Measurements from ENCODE around the gene HLA-DQB2.
"Not testable (repeated sequence)": the region's sequence is repeated elsewhere in the genome, so short reads cannot be mapped to it uniquely, and the experiment has no call there.

The HLA-DQB2 gene

GRCh38 chr6:32763421-32763820 lies at the start of gene HLA-DQB2:
HLA-DQB2 (minus strand) TSS chr6:32763532; CDS start chr6:32763470, 62 bp downstream.
- no peak for DNase-seq

GRCh38 chr6:32809171-32809570 lies 45.8 kb upstream of the HLA-DQB2 start:
- no peak for DNase-seq

DNA sequence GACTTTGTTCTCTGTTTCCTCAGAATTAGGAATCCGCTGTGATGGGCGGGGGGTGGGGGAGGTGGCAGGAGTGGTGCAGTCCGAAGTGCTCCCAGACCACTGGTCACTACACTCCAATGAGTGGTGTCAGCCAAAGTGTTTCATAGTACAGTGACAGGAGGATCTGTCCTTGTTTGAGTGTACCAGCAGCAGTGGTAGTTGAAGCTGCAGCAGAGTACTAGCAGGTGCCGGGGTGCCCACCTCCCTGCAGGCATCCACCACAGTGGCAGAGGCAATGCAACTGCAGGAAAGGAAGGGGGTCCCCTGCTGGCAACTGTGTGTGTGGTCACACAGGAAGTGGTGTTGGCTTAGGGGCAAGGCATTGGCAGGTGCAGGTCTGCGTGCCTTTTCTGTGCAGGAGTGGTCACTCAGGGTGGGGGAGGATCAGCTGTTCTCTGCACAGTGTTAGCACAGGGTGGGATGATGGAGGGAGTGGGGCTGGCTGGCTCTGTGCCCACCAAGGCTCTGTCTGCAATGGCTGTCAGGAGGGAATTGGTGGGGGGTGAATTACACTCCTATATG lies 43.8 kb upstream of the HLA-DQB2 start:
- DNase-seq = no peak

DNA sequence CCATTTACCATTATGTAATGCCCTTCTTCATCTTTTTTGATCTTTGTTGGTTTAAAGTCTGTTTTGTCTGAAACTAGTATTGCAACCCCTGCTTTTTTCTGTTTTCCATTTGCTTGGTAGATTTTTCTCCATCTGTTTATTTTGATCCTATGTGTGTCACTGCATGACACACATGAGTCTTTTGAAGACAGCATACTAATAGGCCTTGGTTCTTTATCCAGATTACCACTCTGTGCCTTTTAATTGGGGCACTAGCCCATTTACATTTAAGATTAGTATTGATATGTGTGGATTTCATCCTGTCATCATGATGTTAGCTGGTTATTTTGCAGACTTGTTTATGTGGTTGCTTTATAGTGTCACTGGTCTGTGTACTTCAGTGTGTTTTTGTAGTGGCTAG lies 42.1 kb upstream of the HLA-DQB2 start:
- not testable (repeated sequence) for DNase-seq

DNA sequence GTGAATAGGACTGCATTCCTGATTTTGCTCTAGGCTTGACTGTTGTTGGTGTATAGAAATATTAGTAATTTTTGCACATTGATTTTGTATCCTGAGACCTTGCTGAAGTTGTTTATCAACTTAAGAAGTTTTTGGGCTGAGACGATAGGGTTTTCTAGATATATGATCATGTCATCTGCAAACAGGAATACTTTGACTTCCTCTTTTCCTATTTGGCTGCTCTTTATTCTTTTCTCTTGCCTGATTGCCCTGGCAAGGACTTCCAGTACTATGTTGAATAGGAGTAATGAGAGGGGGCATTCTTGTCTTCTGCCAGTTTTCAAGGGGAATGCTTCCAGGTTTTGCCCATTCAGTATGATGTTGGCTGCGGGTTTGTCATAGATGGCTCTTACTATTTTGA lies 40.1 kb upstream of the HLA-DQB2 start:
- no peak for DNase-seq

DNA sequence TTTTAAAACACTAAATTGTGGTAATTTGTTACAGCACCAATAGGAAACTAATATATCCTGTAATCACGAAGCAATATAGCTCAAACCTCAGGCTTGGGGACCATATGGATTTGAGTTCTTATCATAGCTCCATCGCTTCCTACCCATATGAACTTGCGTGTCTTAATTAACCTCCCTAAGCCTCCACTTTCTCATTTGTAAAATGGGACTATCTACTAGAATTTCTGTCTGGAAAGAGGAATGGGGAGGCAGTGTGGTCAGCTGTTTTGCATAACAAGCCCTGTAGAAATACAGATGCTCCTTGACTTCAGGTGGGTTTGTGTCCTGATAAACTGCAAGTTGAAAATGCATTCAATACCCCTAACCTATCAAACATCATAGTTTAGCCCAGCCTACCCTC lies 36.4 kb upstream of the HLA-DQB2 start:
- DNase-seq = no peak

GRCh38 chr6:32799168-32799567 lies 35.8 kb upstream of the HLA-DQB2 start:
- no peak for DNase-seq

GRCh38 chr6:32796848-32797776 lies 33.8 kb upstream of the HLA-DQB2 start:
- peak; percentile 14 for DNase-seq

DNA sequence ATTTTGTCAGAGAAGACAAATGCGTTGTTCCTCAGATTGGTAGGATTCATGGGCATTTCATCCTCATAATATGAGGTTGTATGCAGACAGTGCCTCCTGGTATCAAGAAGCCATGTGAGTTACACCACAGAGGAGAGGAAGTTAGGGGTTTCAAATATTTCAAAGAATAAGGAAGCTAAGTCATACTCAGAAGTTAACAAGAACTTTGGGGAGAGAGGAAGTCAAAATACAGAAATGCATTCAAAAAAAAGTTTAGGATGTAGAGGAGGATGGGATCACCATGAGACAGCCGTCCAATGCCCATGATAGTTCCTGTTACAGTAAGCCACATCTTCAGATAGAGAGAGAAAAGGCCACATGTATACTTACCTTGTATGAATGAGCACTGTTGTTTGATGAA lies 31.2 kb upstream of the HLA-DQB2 start:
- DNase-seq = no peak

DNA sequence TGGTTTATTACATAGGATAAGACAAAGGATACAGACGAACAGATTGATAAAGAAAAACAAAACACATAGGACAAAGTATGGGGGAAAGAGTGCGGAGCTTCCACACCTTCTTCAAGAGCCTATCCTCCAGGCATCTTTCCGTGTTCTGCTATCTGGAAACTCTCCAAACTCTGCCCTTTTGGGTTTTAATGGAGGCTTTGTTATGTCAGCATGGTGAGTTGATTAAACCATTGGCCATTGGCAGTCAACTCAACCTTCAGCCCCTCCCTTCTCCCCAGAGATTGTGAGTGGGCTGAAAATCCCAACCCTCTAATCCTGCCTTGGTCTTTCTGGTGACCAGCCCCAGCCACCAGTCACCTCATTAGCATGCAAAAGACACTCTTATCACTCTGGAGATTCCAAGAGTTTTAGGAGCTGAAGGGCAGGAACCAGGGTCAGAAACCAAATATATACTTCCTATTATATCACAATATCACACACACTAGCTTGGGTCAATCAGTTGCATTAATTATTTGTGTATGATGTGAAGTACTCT lies 29.6 kb upstream of the HLA-DQB2 start:
- no peak for DNase-seq

DNA sequence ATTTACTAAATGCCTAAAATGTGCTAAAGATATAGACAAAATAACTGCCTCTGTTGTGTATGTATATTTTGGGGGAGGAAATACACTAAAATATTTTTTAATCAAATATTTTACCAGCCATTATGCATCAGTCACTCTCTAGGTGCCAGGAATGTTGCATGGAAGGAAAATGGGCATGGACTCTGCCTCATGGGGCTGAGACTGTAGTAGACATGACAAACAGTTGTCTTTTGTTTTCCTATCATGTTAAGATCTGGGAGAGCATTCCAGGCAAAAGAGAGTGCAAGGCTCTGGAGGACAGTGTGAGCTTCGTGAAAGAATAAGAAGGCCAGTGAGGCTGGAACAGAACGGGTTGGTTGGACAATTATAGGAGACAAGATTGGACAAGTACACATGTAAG lies 27.0 kb upstream of the HLA-DQB2 start:
- DNase-seq = no peak

- DNase-seq = peak; percentile 21
These were observed 22.6 kb upstream of the HLA-DQB2 start for GRCh38 chr6:32785781-32786533.

DNA sequence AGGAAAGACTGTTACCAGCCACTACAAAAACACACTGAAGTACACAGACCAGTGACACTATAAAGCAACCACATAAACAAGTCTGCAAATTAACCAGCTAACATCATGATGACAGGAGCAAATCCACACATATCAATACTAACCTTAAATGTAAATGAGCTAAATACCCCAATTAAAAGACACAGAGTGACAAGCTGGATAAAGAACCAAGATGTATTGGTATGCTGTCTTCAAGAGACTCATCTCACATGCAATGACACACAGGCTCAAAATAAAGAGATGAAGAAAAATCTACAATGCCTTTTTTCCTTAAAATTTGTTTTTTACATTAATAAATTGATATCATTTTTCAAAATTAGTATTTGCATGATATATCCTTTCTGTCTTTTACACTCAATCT lies 19.6 kb upstream of the HLA-DQB2 start:
- DNase-seq = not testable (repeated sequence)

DNA sequence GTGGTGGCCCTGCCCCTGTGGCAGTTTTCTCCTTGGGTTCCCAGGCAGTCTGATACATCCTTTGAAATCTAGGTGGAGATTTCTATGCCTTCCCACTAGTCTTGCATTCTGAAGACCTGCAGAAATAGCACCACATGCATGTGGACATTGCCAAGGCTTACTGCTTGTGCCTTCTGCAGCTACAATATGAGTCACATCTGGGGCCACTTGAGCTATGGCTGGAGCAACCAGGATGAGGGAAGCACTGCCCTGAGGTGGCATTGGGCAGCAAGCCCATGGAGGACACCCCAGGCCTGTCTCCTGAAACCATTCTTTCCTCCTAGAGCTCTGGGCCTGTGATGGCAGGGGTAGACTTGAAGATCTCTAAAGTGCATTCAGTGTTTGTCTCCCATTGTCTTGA lies 15.7 kb upstream of the HLA-DQB2 start:
- DNase-seq = no peak

DNA sequence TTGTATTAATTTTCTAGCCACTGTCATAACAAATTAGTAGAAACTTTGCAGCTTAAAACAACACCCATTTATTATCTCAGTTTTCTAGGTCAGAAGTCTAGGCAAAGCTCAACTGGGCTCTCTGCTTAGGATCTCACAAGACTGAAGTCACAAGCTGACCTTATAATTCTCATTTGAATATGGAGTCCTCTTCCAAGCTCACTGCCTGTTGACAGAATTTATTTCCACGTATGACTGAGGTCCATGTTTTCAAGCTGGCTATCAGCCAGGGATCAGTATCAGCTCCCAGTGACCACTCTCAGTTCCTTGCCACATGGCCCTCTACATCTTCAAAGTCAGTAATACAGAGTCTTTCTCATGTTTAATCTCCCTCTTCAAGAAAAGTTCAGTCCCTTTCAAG lies 11.7 kb upstream of the HLA-DQB2 start:
- no peak for DNase-seq

- DNase-seq = no peak
These were observed 11.1 kb upstream of the HLA-DQB2 start for GRCh38 chr6:32774426-32774825.

- no peak for DNase-seq
These were observed 9.3 kb upstream of the HLA-DQB2 start for GRCh38 chr6:32772656-32773055.

DNA sequence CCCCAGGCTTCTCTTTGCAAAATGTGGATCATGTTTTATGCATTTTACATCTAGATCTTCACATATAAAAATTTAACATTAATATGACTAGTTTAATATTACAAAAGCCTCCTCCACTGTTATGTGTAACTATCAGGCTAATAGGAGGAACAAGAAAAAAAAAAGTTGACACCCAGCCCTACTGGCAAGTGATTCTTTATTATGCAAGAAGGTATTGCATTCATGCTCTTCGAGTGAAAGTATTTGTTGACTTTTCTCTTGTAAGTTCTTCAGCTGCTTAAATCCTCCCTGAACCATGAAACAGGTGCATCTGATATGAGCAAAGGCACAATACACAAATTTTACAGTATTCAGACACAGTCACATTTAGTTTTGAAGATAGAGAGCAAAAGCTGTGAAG lies 716 bp upstream of the HLA-DQB2 start:
- DNase-seq = no peak

GRCh38 chr6:32761548-32761947 lies 1.8 kb downstream of the HLA-DQB2 start:
- no peak for DNase-seq

GRCh38 chr6:32761072-32761471 lies 2.3 kb downstream of the HLA-DQB2 start:
- DNase-seq = no peak

GRCh38 chr6:32759669-32760068 lies 3.7 kb downstream of the HLA-DQB2 start:
- no peak for DNase-seq

DNA sequence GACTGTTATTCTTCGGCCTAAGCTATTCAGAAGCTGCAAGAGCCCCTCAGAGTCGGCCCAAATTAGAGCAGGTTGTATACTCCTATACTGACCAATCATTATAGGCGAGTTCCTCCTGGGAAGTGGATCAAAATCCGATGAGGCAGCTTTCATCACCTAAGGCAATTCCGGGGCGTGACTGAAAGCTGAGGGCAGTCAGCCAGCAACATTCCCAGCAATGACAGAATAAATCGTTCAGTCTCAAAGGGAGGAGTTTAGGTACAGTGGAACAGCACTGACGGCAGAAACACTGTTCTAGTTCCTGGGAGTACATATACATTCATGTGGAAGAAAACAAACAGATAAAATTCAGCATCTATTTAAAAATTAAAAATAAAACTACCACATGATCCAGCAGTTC lies 10.8 kb downstream of the HLA-DQB2 start:
- no peak for DNase-seq

GRCh38 chr6:32745649-32746048 lies 17.7 kb downstream of the HLA-DQB2 start:
- not testable (repeated sequence) for DNase-seq

Measured in NCI-H2029 treated with DMSO at 0.1 percent for 48 hours (cell line).